H1 (cell line): ENCODE measurements around the gene FICD. TPM values are rescaled to one million over a fixed set of nuclear protein-coding genes. Genes with fewer than 3 reads are reported as not detected.

ENCODE experiments used
- CTCF ChIA-PET: fragments of 300-600 bp; sonication (Branson Sonifier 250); formaldehyde crosslinking; loops from one replicate; lab custom pipeline; 2021; ENCODE audit not compliant: partially characterized antibody; lab: Charles Lee
- POLR2A ChIA-PET: fragments of 300-600 bp; sonication (Branson Sonifier 250); formaldehyde crosslinking; loops from one replicate; lab custom pipeline; 2021; ENCODE audit warnings: inconsistent platforms; ENCODE audit not compliant: partially characterized antibody; lab: Charles Lee
- DNase-seq, 2 experiments: peaks; one replicate each; pipeline versions ENCODE4 v3.0.0 to v3.0.0-alpha.2; 2010 to 2022; ENCODE audit warnings: low spot score in 2 of 2, low read depth in 1 of 2, mixed read lengths in 1 of 2
- FAIRE-seq: peaks from 2 replicates; lab custom pipeline; 2011; peaks lifted over from hg19 to GRCh38; lab: Jason Lieb, UNC
- H2AFZ ChIP-seq: 2 replicates; pipeline ENCODE4 v1.8.1; 2012; ENCODE audit warnings: low read length, inconsistent platforms
- H2AK5ac ChIP-seq: 2 replicates; pipeline ENCODE4 v1.6.1; 2013; ENCODE audit warnings: low read depth, low read length
- H2BK120ac ChIP-seq: replicated peaks from 2 replicates; pipeline ENCODE3; 2013; ENCODE audit warnings: low read depth, low read length, inconsistent platforms
- H2BK12ac ChIP-seq: 2 replicates; pipeline ENCODE4 v1.6.1; 2013; ENCODE audit warnings: low read depth, low read length
- H2BK15ac ChIP-seq: 2 replicates; pipeline ENCODE4 v1.6.1; 2013; ENCODE audit warnings: low read length
- H2BK20ac ChIP-seq: 2 replicates; pipeline ENCODE4 v1.6.1; 2013; ENCODE audit warnings: low read length
- H2BK5ac ChIP-seq: 2 replicates; pipeline ENCODE4 v1.6.1; 2013; ENCODE audit warnings: low read depth, low read length
- H3K14ac ChIP-seq: 2 replicates; pipeline ENCODE4 v1.6.1; 2013; ENCODE audit warnings: inconsistent platforms; ENCODE audit not compliant: insufficient read length
- H3K18ac ChIP-seq: 2 replicates; pipeline ENCODE4 v1.6.1; 2013; ENCODE audit warnings: low read length; ENCODE audit errors: extremely low read depth
- H3K23ac ChIP-seq: 2 replicates; pipeline ENCODE4 v1.6.1; 2013; ENCODE audit warnings: inconsistent platforms; ENCODE audit not compliant: insufficient read length
- H3K23me2 ChIP-seq: 2 replicates; pipeline ENCODE4 v1.6.1; 2013; ENCODE audit warnings: low read depth, low read length
- H3K27ac ChIP-seq: 2 replicates; pipeline ENCODE4 v1.6.1; 2011; ENCODE audit warnings: low read depth, low read length, inconsistent platforms
- H3K27me3 ChIP-seq, 4 experiments: replicated peaks in 1 of 4; 1 replicate in 1 of 4; 2 replicates in 3 of 4; pipeline versions ENCODE4 v1.6.1 to v1.8.1; 2011 to 2013; ENCODE audit warnings: low read length in 3 of 4, mild to moderate bottlenecking in 3 of 4, inconsistent platforms in 2 of 4, mixed read lengths in 2 of 4, moderate library complexity in 1 of 4; ENCODE audit not compliant: control insufficient read depth in 3 of 4, insufficient read depth in 3 of 4; ENCODE audit errors: extremely low read depth in 1 of 4
- H3K36me3 ChIP-seq, 4 experiments: 2 replicates each; pipeline versions ENCODE4 v1.6.1 to v1.8.1; 2011 to 2013; ENCODE audit warnings: mild to moderate bottlenecking in 4 of 4, low read length in 3 of 4, moderate library complexity in 2 of 4, control low read depth in 1 of 4, inconsistent platforms in 1 of 4; ENCODE audit not compliant: insufficient read depth in 4 of 4, control insufficient read depth in 2 of 4
- H3K4ac ChIP-seq: replicated peaks from 2 replicates; pipeline ENCODE3; 2013; ENCODE audit warnings: low read length, low read depth, mixed read lengths, inconsistent platforms; ENCODE audit not compliant: insufficient read length
- H3K4me1 ChIP-seq, 4 experiments: replicated peaks in 1 of 4; 1 replicate in 1 of 4; 2 replicates in 3 of 4; pipeline versions ENCODE4 v1.6.1 to v1.8.1; 2011 to 2013; ENCODE audit warnings: low read length in 3 of 4, inconsistent platforms in 2 of 4, mixed read lengths in 1 of 4; ENCODE audit not compliant: insufficient read depth in 4 of 4, control insufficient read depth in 3 of 4
- H3K4me2 ChIP-seq, 2 experiments: 2 replicates each; pipeline versions ENCODE4 v1.6.1 to v1.8.1; 2011 to 2013; ENCODE audit warnings: low read depth in 2 of 2, low read length in 2 of 2, control low read depth in 1 of 2, inconsistent platforms in 1 of 2, mild to moderate bottlenecking in 1 of 2; ENCODE audit not compliant: insufficient read depth in 1 of 2
- H3K4me3 ChIP-seq, 4 experiments: fragments of 200-600, 300-600 bp in 1 of 4; sonication (generic), shearing (Covaris generic), sonication (Bioruptor Twin) in 1 of 4; 2 replicates each; pipeline versions ENCODE4 v1.5.1 to v1.8.1; 2011 to 2016; ENCODE audit warnings: low read length in 4 of 4, low read depth in 3 of 4, control low read depth in 2 of 4, inconsistent platforms in 2 of 4, mild to moderate bottlenecking in 2 of 4, mixed read lengths in 1 of 4, moderate library complexity in 1 of 4; ENCODE audit not compliant: insufficient read depth in 2 of 4; ENCODE audit errors: extremely low read depth in 1 of 4
- H3K56ac ChIP-seq: replicated peaks from 2 replicates; pipeline ENCODE3; 2013; ENCODE audit warnings: low read depth, mild to moderate bottlenecking, mixed read lengths, low read length, inconsistent platforms; ENCODE audit not compliant: insufficient read length
- H3K79me1 ChIP-seq: 2 replicates; pipeline ENCODE4 v1.6.1; 2013; ENCODE audit warnings: low read depth, low read length, control low read depth
- H3K79me2 ChIP-seq, 2 experiments: 2 replicates each; pipeline versions ENCODE4 v1.6.1 to v1.8.1; 2012 to 2013; ENCODE audit warnings: low read length in 2 of 2, mild to moderate bottlenecking in 2 of 2, inconsistent platforms in 1 of 2; ENCODE audit not compliant: insufficient read depth in 2 of 2, control insufficient read depth in 1 of 2
- H3K9ac ChIP-seq, 4 experiments: replicated peaks in 1 of 4; 1 replicate in 1 of 4; 2 replicates in 3 of 4; pipeline versions ENCODE4 v1.6.1 to v1.8.1; 2011 to 2013; ENCODE audit warnings: low read depth in 3 of 4, low read length in 3 of 4, control low read depth in 2 of 4, mild to moderate bottlenecking in 2 of 4, moderate library complexity in 2 of 4, inconsistent platforms in 1 of 4; ENCODE audit errors: extremely low read depth in 1 of 4
- H3K9me3 ChIP-seq, 2 experiments: 2 replicates each; pipeline versions ENCODE4 v1.6.1 to v1.8.1; 2012 to 2013; ENCODE audit warnings: mild to moderate bottlenecking in 2 of 2, moderate library complexity in 2 of 2, control low read depth in 1 of 2, inconsistent platforms in 1 of 2, low read depth in 1 of 2, low read length in 1 of 2, mixed read lengths in 1 of 2; ENCODE audit not compliant: insufficient read depth in 2 of 2
- H4K20me1 ChIP-seq, 2 experiments: replicated peaks in 1 of 2; 2 replicates each; pipeline versions ENCODE3 to v1.8.1; 2011 to 2013; ENCODE audit warnings: inconsistent platforms in 2 of 2, low read length in 2 of 2, mild to moderate bottlenecking in 1 of 2; ENCODE audit not compliant: insufficient read depth in 2 of 2, control insufficient read depth in 1 of 2
- H4K5ac ChIP-seq: 2 replicates; pipeline ENCODE4 v1.6.1; 2013; ENCODE audit warnings: low read length, low read depth, mixed read lengths, inconsistent platforms; ENCODE audit not compliant: insufficient read length
- H4K8ac ChIP-seq: 2 replicates; pipeline ENCODE4 v1.8.0; 2013; ENCODE audit warnings: mild to moderate bottlenecking, moderate library complexity, low read length, inconsistent platforms; ENCODE audit not compliant: insufficient read depth; ENCODE audit errors: extremely low read depth
- H4K91ac ChIP-seq: replicated peaks from 2 replicates; pipeline ENCODE3; 2013; ENCODE audit warnings: low read length, mixed read lengths, inconsistent platforms; ENCODE audit not compliant: insufficient read length
- TBP ChIP-seq: IDR thresholded peaks from 2 replicates; pipeline ENCODE4 v1.6.1; 2011; ENCODE audit warnings: low read depth, low read length, improper control_type of control experiment
- WGBS, 2 experiments: shearing (Covaris generic) in 1 of 2; methylation state at CpG; one replicate each; pipeline versions ENCODE4 v1.1.6 to v1.1.7; 2013 to 2015; ENCODE audit warnings: low lambda C conversion rate in 2 of 2, mixed read lengths in 2 of 2, inconsistent platforms in 1 of 2, low coverage in 1 of 2, missing lambda C conversion rate in 1 of 2; ENCODE audit not compliant: insufficient replicate concordance in 2 of 2, insufficient coverage in 1 of 2, insufficient read length in 1 of 2; ENCODE audit errors: extremely low coverage in 1 of 2, missing lambda C conversion rate in 1 of 2; 5-methylcytosine and 5-hydroxymethylcytosine counted together
- polyA plus RNA-seq, 7 experiments: library from polyadenylated mRNA; depleted of rRNA in 3 of 7; stranded (reverse) in 5 of 7; unstranded in 2 of 7; fragments of >200 nt in 5 of 7; fragments of 200-250 nt in 2 of 7; gene quantifications; 1 replicate in 5 of 7; 2 replicates in 1 of 7; 4 replicates in 1 of 7; pipeline versions ENCODE4 v1.2.1 to v1.2.3, GENCODE V29; 2011 to 2013; ENCODE audit warnings: missing spikeins in 2 of 7, mixed read lengths in 2 of 7
- total RNA-seq: library from RNA; stranded (reverse); fragmentation: NEBNext Ultra II Directional; extraction: Animal tissue kit (Norgen Biotek cat#: 25700); gene quantifications from 2 replicates; pipeline ENCODE4 v1.2.1, GENCODE V29; 2021

Gene FICD
- total and polyA plus RNA-seq, 2 of the 8 experiments (the other 6 are each of a cell fraction or from before 2014, with no cell fraction given), result 2.2 to 6.0 TPM

DNA sequence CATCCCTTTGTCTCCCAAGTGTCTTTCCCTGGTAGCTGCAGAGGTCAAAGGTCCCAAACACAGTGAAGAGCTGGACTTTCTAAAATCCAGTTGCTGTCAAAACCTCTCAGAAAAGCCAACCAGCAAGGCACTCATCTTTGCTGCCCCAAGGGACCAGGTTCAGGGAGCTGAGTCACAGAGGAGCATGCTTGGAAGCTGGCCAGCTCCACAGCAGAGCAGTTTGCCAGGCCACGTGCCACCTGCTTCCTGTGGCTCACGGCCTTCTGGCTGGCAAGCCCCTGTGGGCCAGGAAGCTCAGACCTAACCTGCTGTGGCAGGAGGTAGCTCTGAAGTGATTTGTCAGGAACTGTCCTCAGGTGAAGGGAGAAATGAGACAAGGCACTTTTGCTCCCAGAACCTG lies 50.9 kb downstream of the FICD start:
- no peak for TF ChIP-seq TBP
- TF ChIP-seq, all 59 proteins: peak for 0
- H2AFZ ChIP-seq, result no peak overlapping the region
- no peak overlapping the region for H2BK12ac ChIP-seq
- H3K4me3 ChIP-seq, result no peak overlapping the region
- H3K27me3 ChIP-seq, result no peaks in the 10 kb centered on the region
- H2BK20ac ChIP-seq, result no peak overlapping the region
- no peaks in the 10 kb centered on the region for H3K4me1 ChIP-seq
- H3K4me2 ChIP-seq, result no peak overlapping the region
- ChIA-PET CTCF (interaction anchor here (1.1 to 24.3 kb wide), 4 partner anchors 11 to 411 kb away, joined by 3 to 523 read pairs (median 5); no protein-coding TSS in a partner anchor), POLR2A (interaction anchor here (1.6 to 2.8 kb wide), 3 partner anchors 38 to 56 kb away, joined by 5 to 12 read pairs (median 7); no protein-coding TSS in a partner anchor)
- H3K9me3 ChIP-seq, result no peaks in the 10 kb centered on the region
- H3K36me3 ChIP-seq, result peaks cover 24 to 55% (median 47%) of the 10 kb centered on the region in 4 experiments
- DNase-seq (no peak), FAIRE-seq (no peak)
- H4K20me1 ChIP-seq, result peaks cover 0 to 4% of the 10 kb centered on the region in 2 experiments
- H3K23me2 ChIP-seq, result peaks cover 12% of the 10 kb centered on the region; the same call in 1 of the 2 replicates
- H3K27ac ChIP-seq, result no peak overlapping the region
- WGBS, 2 experiments, result 89% methylated on average over 2 of the region's 2 CpGs; no CpG with 5 or more reads in 1 of the 2 experiments
- H2BK5ac ChIP-seq, result no peak overlapping the region
- H2BK15ac ChIP-seq, result no peak overlapping the region
- H3K14ac ChIP-seq, result no peak overlapping the region
- no peak overlapping the region for H3K4ac ChIP-seq
- no peak overlapping the region for H3K23ac ChIP-seq
- H2BK120ac ChIP-seq, result no peak overlapping the region
- no peak overlapping the region for H4K8ac ChIP-seq
- H2AK5ac ChIP-seq, result no peak overlapping the region
- H4K5ac ChIP-seq, result no peak overlapping the region
- H3K18ac ChIP-seq, result no peak overlapping the region
- no peak overlapping the region for H3K56ac ChIP-seq
- peaks cover 0 to 13% of the 10 kb centered on the region in 2 experiments; a peak in 3 of 4 replicates for H3K79me2 ChIP-seq
- H3K9ac ChIP-seq, result no peak overlapping the region; a peak in 1 of 7 replicates
- H4K91ac ChIP-seq, result no peak overlapping the region
- no peaks in the 10 kb centered on the region for H3K79me1 ChIP-seq
